ENCODE measurements around the gene LONRF2. TPM values are rescaled to one million over a fixed set of nuclear protein-coding genes. Genes with fewer than 3 reads are reported as not detected.

LONRF2 gene
- total RNA-seq, 1 experiment from 2014 or later: not detected

DNA sequence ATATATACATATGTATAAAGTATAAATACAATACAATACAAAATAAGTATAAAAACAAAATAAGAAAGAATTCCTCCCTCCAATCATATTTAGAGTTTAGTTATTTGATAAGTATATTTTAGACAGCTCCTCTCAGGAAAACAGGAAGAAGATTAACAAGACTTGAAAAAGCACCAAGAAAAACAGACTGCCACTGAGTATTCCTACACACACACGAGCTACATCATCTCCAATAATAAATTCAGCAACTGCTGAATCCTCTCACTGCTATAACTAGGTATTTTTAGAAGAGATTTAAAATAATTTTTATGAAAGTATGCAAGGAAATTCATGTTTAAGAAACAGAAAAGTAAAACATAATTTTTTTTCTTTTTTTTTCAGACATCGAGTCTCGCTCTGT is 13.0 kb downstream of the LONRF2 start:
- POLR2A ChIA-PET: interaction anchor here (0.9 kb wide), 1 partner anchor 18 kb away, joined by 3 read pairs; no protein-coding TSS in a partner anchor
- CTCF ChIA-PET: interaction anchor here (1.2 to 2.4 kb wide), 3 partner anchors 15 to 46 kb away, joined by 3 to 6 read pairs (median 3); no protein-coding TSS in a partner anchor
- no TSS peak for BruUV-seq (replicated peaks)
- no peaks in the 10 kb centered on the region for H3K36me3 Mint-ChIP-seq (ENCODE audit: insufficient read depth, unreplicated experiment)
- no peaks in the 10 kb centered on the region for H3K27me3 Mint-ChIP-seq (ENCODE audit: insufficient read depth, unreplicated experiment)
- H3K9me3 Mint-ChIP-seq (ENCODE audit: unreplicated experiment): no peaks in the 10 kb centered on the region
- intact Hi-C loops (cut with micrococcal nuclease): no loop called here
- H3K27ac Mint-ChIP-seq (ENCODE audit: low read depth, unreplicated experiment): no peak overlapping the region
- TF ChIP-seq, protein P1, sequence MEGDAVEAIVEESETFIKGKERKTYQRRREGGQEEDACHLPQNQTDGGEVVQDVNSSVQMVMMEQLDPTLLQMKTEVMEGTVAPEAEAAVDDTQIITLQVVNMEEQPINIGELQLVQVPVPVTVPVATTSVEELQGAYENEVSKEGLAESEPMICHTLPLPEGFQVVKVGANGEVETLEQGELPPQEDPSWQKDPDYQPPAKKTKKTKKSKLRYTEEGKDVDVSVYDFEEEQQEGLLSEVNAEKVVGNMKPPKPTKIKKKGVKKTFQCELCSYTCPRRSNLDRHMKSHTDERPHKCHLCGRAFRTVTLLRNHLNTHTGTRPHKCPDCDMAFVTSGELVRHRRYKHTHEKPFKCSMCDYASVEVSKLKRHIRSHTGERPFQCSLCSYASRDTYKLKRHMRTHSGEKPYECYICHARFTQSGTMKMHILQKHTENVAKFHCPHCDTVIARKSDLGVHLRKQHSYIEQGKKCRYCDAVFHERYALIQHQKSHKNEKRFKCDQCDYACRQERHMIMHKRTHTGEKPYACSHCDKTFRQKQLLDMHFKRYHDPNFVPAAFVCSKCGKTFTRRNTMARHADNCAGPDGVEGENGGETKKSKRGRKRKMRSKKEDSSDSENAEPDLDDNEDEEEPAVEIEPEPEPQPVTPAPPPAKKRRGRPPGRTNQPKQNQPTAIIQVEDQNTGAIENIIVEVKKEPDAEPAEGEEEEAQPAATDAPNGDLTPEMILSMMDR (IDR thresholded peaks at IDR 0.05; ENCODE audit: unreplicated experiment): no peak
- H3K4me3 Mint-ChIP-seq (ENCODE audit: unreplicated experiment): no peak overlapping the region
- H3K4me1 Mint-ChIP-seq (ENCODE audit: insufficient read depth, unreplicated experiment): no peaks in the 10 kb centered on the region
- no peak for DNase-seq (ENCODE audit: unreplicated experiment)

DNA sequence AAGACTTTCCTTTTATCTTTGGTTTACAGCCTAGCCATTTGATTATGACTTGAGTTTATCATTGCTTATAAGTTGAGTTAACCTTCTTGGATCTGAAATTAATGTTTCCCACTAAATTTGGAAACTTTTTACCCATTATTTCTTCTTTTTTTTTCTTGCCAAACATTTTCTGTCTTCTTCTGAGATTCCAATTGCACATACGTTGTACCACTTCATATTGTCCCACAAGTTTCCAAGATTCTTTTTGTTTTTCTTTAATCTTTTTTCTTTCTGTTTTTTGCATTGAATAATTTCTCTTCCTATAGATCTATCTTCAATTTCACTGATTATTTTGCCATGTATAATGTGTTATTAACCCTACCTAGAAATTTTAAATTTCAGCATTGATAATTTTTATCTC is 18.6 kb downstream of the LONRF2 start:
- intact Hi-C loops (cut with micrococcal nuclease): no loop called here
- BruUV-seq (replicated peaks): no TSS peak
- Mint-ChIP-seq H3K4me1 (ENCODE audit: insufficient read depth, unreplicated experiment) (no peaks in the 10 kb centered on the region), H3K27ac (ENCODE audit: low read depth, unreplicated experiment) (no peak overlapping the region), H3K27me3 (ENCODE audit: insufficient read depth, unreplicated experiment) (no peaks in the 10 kb centered on the region), H3K4me3 (ENCODE audit: unreplicated experiment) (no peak overlapping the region), H3K36me3 (ENCODE audit: insufficient read depth, unreplicated experiment) (no peaks in the 10 kb centered on the region), H3K9me3 (ENCODE audit: unreplicated experiment) (peaks cover 14% of the 10 kb centered on the region)
- POLR2A ChIA-PET: no interaction called here
- CTCF ChIA-PET: no interaction called here
- TF ChIP-seq, protein P1 (IDR thresholded peaks at IDR 0.05; ENCODE audit: unreplicated experiment): no peak
- no peak for DNase-seq (ENCODE audit: unreplicated experiment)

DNA sequence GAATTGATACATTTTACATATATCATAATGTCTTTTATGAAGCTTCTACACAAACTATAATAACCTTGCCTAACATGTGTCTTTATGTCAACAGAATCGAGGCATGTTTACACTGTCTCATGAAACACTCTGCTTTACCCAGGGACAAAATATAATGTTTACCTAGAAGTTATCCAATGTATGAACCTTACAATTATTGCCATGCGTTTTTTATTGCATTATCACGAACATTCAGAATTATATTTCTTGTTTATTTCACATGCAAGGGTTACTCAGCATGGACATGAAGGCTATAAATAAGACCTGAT is 19.8 kb downstream of the LONRF2 start:
- no TSS peak for BruUV-seq (replicated peaks)
- CTCF ChIA-PET: interaction anchor here (1.2 to 2.2 kb wide), 2 partner anchors 40 to 79 kb away, joined by 5 read pairs; no protein-coding TSS in a partner anchor
- Mint-ChIP-seq H3K9me3 (ENCODE audit: unreplicated experiment) (peaks cover 14% of the 10 kb centered on the region), H3K27ac (ENCODE audit: low read depth, unreplicated experiment) (no peak overlapping the region), H3K27me3 (ENCODE audit: insufficient read depth, unreplicated experiment) (no peaks in the 10 kb centered on the region), H3K36me3 (ENCODE audit: insufficient read depth, unreplicated experiment) (no peaks in the 10 kb centered on the region), H3K4me1 (ENCODE audit: insufficient read depth, unreplicated experiment) (no peaks in the 10 kb centered on the region), H3K4me3 (ENCODE audit: unreplicated experiment) (no peak overlapping the region)
- TF ChIP-seq, protein P1 (IDR thresholded peaks at IDR 0.05; ENCODE audit: unreplicated experiment): no peak
- no peak for DNase-seq (ENCODE audit: unreplicated experiment)
- POLR2A ChIA-PET: interaction anchor here (0.7 kb wide), 1 partner anchor 1870 kb away, joined by 3 read pairs; no protein-coding TSS in a partner anchor
- intact Hi-C loops (cut with micrococcal nuclease): no loop called here

DNA sequence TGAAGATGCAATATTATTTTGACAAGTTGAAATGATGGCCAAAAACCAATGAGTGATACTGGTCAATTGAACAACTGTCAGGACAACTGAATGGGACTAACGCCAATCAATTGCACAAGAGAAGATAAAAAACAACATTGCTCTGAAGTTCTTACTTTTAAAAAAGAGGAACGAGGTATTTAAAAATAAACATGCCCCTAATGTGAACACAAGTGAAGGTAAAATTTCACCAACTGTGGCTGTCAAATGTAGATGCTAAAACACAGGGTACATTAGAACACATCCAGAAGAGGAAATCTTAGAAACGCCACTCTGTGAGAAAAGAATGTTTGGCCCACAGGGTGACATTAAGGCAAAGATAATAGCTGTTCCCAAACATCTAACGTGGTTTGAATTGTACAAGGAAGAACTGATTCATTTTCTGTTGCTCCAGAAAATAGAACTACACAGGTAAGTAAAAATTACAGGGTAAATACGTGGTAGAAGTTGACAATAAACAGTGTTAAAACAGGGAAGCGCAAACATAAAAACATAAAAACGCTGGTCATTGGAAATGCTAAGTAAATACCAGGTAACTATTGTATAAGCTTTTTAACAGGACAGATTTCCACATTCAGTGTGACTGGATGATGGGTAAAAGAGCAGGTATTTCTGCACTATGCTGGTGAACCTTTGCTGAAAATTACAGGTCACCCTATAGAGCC is 20.3 kb downstream of the LONRF2 start:
- no peaks in the 10 kb centered on the region for H3K36me3 Mint-ChIP-seq (ENCODE audit: insufficient read depth, unreplicated experiment)

More for the DNA sequence above, 20.3 kb downstream of the LONRF2 start:
- Mint-ChIP-seq H3K4me1 (ENCODE audit: insufficient read depth, unreplicated experiment) (no peaks in the 10 kb centered on the region), H3K27me3 (ENCODE audit: insufficient read depth, unreplicated experiment) (no peaks in the 10 kb centered on the region), H3K27ac (ENCODE audit: low read depth, unreplicated experiment) (no peak overlapping the region), H3K9me3 (ENCODE audit: unreplicated experiment) (peaks cover 14% of the 10 kb centered on the region), H3K4me3 (ENCODE audit: unreplicated experiment) (no peak overlapping the region)
- ChIA-PET CTCF (interaction anchor here (1.2 to 2.2 kb wide), 3 partner anchors 10 to 79 kb away, joined by 5 to 10 read pairs (median 5); no protein-coding TSS in a partner anchor), POLR2A (interaction anchor here (0.6 kb wide), 1 partner anchor 79 kb away, joined by 5 read pairs; no protein-coding TSS in a partner anchor)
- intact Hi-C loops (cut with micrococcal nuclease): no loop called here
- BruUV-seq (replicated peaks): no TSS peak
- TF ChIP-seq, protein P1 (IDR thresholded peaks at IDR 0.05; ENCODE audit: unreplicated experiment): no peak
- DNase-seq (ENCODE audit: unreplicated experiment): no peak

Data from MCF 10A (cell line).